ENCODE measurements around the gene GIMD1. TPM values are rescaled to one million over a fixed set of nuclear protein-coding genes. Genes with fewer than 3 reads are reported as not detected.

The GIMD1 gene
- total RNA-seq, 1 donor from 2014 or later = not detected

DNA sequence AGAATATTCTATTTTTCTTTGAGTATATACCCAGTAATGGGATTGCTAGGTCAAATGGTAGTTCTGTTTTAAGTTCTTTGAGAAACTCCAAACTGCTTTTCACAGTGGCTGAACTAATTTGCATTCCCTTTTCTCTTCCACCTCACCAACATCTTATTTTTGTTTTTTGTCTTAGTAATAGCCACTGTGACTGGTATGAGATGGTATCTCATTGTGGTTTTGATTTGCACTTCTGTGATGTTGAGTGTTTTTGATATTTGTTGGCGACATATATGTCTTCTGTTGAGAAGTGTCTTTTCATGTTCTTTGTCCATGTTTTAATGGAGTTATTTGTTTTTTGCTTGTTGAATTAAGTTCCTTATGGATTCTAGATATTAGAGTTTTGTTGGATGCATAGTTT lies 27.8 kb downstream of the GIMD1 start:
- no peak for DNase-seq
- intact Hi-C loops (cut with micrococcal nuclease) = no loop called here
- Histone ChIP-seq H3K4me1 (peaks cover 15% of the 10 kb centered on the region), H3K27me3 (ENCODE audit: low read depth) (no peaks in the 10 kb centered on the region), H3K27ac (replicated peaks) (no peak overlapping the region), H3K4me3 (no peak overlapping the region), H3K9me3 (replicated peaks) (peaks cover 27% of the 10 kb centered on the region), H3K36me3 (peaks cover 53% of the 10 kb centered on the region)
- TF ChIP-seq, protein P1, sequence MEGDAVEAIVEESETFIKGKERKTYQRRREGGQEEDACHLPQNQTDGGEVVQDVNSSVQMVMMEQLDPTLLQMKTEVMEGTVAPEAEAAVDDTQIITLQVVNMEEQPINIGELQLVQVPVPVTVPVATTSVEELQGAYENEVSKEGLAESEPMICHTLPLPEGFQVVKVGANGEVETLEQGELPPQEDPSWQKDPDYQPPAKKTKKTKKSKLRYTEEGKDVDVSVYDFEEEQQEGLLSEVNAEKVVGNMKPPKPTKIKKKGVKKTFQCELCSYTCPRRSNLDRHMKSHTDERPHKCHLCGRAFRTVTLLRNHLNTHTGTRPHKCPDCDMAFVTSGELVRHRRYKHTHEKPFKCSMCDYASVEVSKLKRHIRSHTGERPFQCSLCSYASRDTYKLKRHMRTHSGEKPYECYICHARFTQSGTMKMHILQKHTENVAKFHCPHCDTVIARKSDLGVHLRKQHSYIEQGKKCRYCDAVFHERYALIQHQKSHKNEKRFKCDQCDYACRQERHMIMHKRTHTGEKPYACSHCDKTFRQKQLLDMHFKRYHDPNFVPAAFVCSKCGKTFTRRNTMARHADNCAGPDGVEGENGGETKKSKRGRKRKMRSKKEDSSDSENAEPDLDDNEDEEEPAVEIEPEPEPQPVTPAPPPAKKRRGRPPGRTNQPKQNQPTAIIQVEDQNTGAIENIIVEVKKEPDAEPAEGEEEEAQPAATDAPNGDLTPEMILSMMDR (IDR thresholded peaks at IDR 0.05; ENCODE audit: borderline replicate concordance) = no peak

DNA sequence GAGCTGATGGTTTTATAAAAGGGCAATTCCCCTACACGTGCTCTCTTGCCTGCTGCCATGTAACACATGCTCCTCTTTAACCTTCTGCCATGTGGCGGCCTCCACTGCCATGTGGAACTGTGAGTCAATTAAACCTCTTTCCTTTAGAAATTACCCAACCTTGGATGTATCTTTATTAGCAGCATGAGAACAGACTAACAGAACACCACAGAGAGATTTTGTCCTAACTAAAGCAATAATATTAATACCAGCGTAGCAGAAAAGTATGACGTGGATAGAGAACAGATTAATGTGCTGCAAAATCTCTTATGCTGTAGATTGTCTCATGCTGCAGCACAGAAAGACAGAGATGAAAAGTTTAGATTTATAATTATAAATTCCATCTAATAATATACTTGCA lies 29.1 kb downstream of the GIMD1 start:
- no peak for DNase-seq
- intact Hi-C loops (cut with micrococcal nuclease) = no loop called here
- H3K4me3 ChIP-seq = no peak overlapping the region
- no peak overlapping the region for H3K27ac ChIP-seq (replicated peaks)
- peaks cover 66% of the 10 kb centered on the region for H3K36me3 ChIP-seq
- H3K4me1 ChIP-seq = peaks cover 6% of the 10 kb centered on the region
- peaks cover 27% of the 10 kb centered on the region for H3K9me3 ChIP-seq (replicated peaks)
- TF ChIP-seq, protein P1 (IDR thresholded peaks at IDR 0.05; ENCODE audit: borderline replicate concordance) = no peak
- H3K27me3 ChIP-seq (ENCODE audit: low read depth) = no peaks in the 10 kb centered on the region

DNA sequence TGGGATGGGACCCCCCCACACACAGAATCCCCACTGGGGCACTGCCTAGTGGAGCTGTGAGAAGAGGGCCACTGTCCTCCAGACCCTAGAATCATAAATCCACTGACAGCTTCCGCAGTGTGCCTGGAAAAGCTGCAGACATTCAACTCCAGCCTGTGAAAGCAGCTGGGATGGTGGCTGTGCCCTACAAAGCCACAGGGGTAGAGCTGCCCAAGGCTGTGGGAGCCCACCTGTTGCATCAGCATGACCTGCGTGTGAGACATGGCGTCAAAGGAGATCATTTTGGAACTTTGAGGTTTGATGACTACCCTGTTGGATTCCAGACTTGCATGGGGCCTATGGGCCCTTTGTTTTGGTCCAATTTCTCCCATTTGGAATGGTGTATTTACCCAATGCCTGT lies 29.9 kb downstream of the GIMD1 start:
- intact Hi-C loops (cut with micrococcal nuclease) = no loop called here
- Histone ChIP-seq H3K36me3 (peaks cover 74% of the 10 kb centered on the region), H3K4me3 (no peak overlapping the region), H3K27ac (replicated peaks) (no peak overlapping the region), H3K4me1 (no peaks in the 10 kb centered on the region), H3K9me3 (replicated peaks) (peaks cover 27% of the 10 kb centered on the region), H3K27me3 (ENCODE audit: low read depth) (no peaks in the 10 kb centered on the region)
- DNase-seq = no peak
- TF ChIP-seq, protein P1 (IDR thresholded peaks at IDR 0.05; ENCODE audit: borderline replicate concordance) = no peak

DNA sequence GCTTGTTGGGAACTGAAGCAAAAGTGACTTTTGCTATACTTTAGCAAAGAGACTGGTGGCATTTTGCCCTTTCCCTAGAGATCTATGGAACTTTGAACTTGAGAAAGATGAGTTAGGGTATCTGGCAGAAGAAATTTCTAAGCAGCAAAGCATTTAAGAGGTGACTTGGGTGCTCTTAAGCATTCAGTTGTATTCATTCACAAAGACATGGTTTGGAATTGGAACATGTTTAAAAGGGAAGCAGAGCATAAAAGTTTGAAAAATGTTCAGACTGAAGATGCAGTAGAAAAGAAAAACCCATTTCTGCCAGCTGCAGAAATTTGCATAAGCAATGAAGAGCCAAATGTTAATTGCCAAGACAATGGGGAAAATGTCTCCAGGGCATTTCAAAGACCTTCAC lies 30.7 kb downstream of the GIMD1 start:
- TF ChIP-seq, protein P1 (IDR thresholded peaks at IDR 0.05; ENCODE audit: borderline replicate concordance) = no peak
- Histone ChIP-seq H3K27me3 (ENCODE audit: low read depth) (no peaks in the 10 kb centered on the region), H3K4me1 (no peaks in the 10 kb centered on the region), H3K4me3 (no peak overlapping the region), H3K27ac (replicated peaks) (no peak overlapping the region), H3K9me3 (replicated peaks) (peaks cover 27% of the 10 kb centered on the region), H3K36me3 (peaks cover 81% of the 10 kb centered on the region)
- intact Hi-C loops (cut with micrococcal nuclease) = no loop called here
- DNase-seq = no peak

DNA sequence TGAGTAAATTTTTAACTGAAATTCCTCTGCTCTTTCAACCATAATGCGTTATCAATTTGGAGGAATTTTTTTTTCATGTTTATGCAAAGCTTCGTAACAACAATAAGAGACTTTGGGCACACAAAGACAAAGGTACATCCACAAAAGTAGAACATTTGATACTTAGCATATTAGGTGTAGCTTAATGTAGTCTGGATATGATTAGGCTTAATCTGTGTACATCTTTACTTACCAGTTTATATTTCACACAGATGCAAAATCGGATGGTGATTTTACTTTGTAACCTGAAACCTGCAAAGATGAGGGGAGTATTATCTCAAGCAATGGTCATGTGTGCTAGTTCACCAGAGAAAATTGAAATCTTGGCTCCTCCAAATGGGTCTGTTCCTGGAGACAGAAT lies 32.0 kb downstream of the GIMD1 start:
- intact Hi-C loops (cut with micrococcal nuclease) = no loop called here
- peaks cover 94% of the 10 kb centered on the region for H3K36me3 ChIP-seq
- TF ChIP-seq, protein P1 (IDR thresholded peaks at IDR 0.05; ENCODE audit: borderline replicate concordance) = no peak
- no peak for DNase-seq
- no peak overlapping the region for H3K27ac ChIP-seq (replicated peaks)
- H3K9me3 ChIP-seq (replicated peaks) = peaks cover 26% of the 10 kb centered on the region
- no peaks in the 10 kb centered on the region for H3K27me3 ChIP-seq (ENCODE audit: low read depth)
- no peak overlapping the region for H3K4me3 ChIP-seq
- no peaks in the 10 kb centered on the region for H3K4me1 ChIP-seq
